GM19240 (cell line): ENCODE data around the gene TEP1.
A peak's percentile ranks its signal among the peaks of the same experiment; 100 is the strongest.
"Not testable (repeated sequence)": the region's sequence is repeated elsewhere in the genome, so short reads cannot be mapped to it uniquely, and the experiment has no call there.

Experiments
- DNase-seq: peaks from one replicate; pipeline ENCODE4 v3.0.0; 2011; ENCODE audit warnings: low spot score; ENCODE audit not compliant: insufficient read length

TEP1 gene

DNA sequence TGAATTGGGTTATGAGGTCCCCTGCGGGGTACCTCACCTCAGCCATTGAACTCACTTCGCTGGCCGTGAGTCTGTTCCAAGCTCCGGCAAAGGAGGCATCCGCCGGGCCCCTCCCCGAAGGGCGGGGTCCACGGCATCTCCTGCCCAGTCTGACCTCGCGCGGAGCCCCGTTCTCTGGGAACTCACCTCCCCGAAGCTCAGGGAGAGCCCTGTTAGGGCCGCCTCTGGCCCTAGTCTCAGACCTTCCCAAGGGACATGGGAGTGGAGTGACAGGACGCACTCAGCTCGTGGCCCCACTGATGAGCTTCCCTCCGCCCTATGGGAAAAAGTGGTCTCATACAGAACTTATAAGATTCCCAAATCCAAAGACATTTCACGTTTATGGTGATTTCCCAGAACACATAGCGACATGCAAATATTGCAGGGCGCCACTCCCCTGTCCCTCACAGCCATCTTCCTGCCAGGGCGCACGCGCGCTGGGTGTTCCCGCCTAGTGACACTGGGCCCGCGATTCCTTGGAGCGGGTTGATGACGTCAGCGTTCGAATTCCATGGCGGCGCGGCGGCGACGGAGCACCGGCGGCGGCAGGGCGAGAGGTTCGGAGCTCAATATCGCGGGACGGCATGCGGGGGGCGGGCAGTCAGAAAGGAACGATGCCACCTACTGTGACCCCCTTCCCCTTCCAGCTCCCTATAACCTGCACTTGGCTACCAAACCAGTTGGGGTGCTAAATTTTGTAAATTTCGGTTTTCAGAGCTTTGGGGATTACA lies 70.0 kb downstream of the TEP1 start, which contains the start of gene PARP2:
TSS of gene PARP2 (plus strand) at position 544 of the 770 bp plus-strand sequence. CDS start at position 551, 7 bp downstream.
- DNase-seq = peak; percentile 47

DNA sequence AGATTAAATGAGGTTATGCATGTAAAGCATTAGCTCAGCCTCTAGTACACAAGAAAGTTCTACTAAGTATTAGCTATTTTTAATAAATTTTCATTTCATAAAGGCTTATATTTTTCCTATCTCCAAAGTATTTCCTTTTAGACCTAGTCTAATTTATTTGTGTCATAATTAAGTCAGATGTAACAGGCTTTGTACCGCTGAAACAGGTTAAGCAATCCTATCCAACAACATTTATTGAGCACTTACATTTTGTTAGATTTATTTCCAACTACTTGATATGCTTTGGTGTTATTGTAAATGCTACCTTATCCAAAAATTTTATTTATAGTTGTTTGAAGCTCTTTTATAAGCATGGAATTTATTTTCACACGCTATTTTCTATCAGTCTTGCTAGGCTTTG lies 71.7 kb downstream of the TEP1 start:
- DNase-seq = no peak

GRCh38 chr14:20341032-20341431 lies 72.3 kb downstream of the TEP1 start:
- not testable (repeated sequence) for DNase-seq

- no peak for DNase-seq
These were observed 79.3 kb downstream of the TEP1 start for GRCh38 chr14:20334017-20334416.

GRCh38 chr14:20333494-20333841 lies 79.8 kb downstream of the TEP1 start:
- DNase-seq = no peak

DNA sequence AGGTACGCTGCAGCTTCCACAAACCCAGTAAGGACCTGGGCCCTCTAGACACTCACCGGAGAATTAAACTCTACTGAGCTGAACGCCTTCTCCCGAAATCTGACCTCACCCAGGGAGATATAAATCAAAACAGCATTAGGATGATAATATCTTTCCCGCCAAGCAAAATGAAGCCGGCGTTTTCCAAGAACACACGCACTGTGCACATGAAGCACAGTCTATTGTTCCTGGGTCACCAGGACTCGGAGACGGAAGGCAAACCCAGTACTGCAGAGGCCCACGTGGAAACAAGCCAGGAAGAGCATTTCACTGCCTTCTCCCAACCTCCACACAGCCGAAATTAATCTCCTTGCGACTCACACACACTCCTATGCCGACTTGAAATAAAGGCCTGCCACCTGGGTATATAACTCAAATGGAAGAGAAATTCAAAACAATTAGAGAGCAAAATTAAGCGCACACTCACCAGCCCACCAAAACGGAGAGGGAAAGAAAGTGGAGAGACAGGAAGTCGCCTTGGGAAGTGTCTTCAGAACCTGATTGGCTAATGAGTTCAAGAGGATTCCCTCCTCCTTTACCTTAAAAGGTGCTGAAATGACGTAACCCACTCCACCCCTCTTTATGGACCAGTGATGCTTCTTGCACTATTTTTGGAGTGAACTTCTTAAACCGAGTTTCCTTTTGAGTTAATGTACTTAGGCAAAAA lies 80.4 kb downstream of the TEP1 start, which contains the start of gene CCNB1IP1:
TSS of gene CCNB1IP1 (minus strand) at position 492 of the 706 bp plus-strand sequence. CDS start 16,756 bp downstream, outside the sequence.
- DNase-seq = peak; percentile 61

DNA sequence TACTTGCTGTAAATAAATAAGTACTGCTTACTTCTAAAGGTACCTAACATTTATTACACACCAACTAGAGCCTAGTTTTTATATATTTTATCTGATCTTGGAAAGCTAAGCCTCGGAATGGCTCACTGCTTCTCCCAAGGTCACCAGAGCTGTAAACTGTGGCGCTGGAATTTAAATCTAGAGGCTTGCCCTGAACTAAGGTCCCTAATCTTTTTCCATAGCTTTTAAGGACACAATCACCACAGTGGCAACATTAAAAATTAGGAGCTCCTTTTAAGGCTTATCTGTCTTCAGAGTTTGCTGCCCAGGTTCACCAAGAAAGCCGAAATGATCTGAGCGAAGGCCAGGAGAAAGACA lies 80.9 kb downstream of the TEP1 start:
- DNase-seq = no peak

DNA sequence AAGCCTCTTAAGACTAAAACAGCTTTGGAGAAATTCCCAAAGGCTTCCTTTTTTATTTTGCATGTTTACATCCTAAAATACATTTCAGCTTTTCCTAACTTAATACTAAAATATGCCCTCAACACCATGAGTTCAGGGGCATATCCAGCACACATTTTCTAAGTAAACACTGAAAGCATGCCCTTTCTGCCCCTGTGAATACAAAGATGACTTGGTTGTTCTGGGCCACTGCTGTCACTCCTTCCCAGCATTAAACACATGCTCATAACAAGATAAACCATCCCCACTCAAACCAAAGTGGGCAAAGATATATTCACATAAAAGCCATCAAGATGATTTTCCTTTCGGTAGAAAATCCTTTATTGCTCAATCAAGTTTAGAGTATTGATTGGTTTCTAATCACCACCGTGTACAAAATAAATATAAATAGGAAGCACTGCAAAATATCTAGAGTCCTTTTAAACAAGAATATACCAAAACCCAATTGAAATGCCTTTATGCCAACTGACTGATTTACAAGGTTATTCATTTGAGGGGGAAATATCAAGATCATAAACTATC lies 82.2 kb downstream of the TEP1 start:
- no peak for DNase-seq

GRCh38 chr14:20329355-20329754 lies 83.9 kb downstream of the TEP1 start:
- no peak for DNase-seq

GRCh38 chr14:20328705-20329104 lies 84.6 kb downstream of the TEP1 start:
- DNase-seq = no peak

DNA sequence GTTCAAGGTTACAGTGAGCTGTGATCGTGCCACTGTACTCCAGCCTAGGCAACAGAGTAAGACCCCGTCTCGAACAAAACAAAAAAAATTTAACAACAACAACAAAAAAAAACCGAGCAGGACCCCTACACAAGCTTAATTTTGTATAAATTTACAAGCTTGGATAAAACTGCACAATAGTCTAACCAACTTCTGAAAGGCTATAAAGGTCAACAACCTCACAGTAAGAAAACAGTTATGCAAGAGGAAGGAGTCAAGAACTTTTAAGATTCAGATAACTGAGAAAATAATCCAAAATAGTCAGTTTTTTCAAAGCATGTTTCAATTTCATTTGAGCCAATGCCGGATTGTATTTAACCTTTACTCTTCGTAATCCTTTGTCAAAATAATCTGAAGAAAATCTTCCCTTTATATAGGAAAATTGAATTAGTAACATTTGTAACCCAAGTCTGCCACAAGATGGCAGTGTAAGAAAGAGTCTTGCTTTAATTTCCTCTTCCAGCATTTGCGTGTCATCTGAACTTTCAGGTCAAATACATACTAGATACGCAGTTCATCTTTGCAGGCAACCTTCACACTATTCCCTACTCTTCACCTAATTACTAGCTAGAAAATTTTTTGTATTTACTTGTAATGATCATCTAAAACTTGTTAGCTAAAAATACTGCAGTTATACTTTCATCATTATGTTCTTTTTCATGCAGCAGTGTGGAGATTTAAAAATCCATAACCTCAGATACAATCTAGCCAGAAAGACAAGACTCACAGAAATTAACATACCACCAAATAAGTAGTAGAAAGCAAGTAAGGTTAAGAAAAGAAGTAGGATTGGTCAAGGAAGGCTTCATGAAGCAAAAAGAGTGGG lies 86.1 kb downstream of the TEP1 start:
- no peak for DNase-seq

GRCh38 chr14:20317720-20318119 lies 95.6 kb downstream of the TEP1 start:
- no peak for DNase-seq
